Neural progenitor cell (in vitro differentiated cells): Measurements from ENCODE around the gene PRAC2.

Experiments used
- CTCF ChIP-seq: fragments of 200-600 bp; sonication (generic); IDR thresholded peaks from 2 replicates; pipeline ENCODE4 v1.5.1; 2017; ENCODE audit warnings: antibody characterized with exemption, mild to moderate bottlenecking
- EZH2 ChIP-seq: fragments of 200-600 bp; sonication (generic); IDR thresholded peaks from 2 replicates; pipeline ENCODE4 v1.6.1; 2017; ENCODE audit warnings: antibody characterized with exemption, mild to moderate bottlenecking, moderate library complexity
- EZH2phosphoT487 ChIP-seq: fragments of 200-600 bp; sonication (generic); IDR thresholded peaks from 2 replicates; pipeline ENCODE4 v1.6.1; 2017; ENCODE audit warnings: antibody characterized with exemption

- TF ChIP-seq CTCF (no peak), EZH2 (no peak), EZH2phosphoT487 (no peak)
Observed at GRCh38 chr17:48759288-48759687, 36.3 kb downstream of the PRAC2 start.
